Measurements from ENCODE around the gene RAPGEF1. TPM values are rescaled to one million over a fixed set of nuclear protein-coding genes. Genes with fewer than 3 reads are reported as not detected.
"Not testable (repeated sequence)": the region's sequence is repeated elsewhere in the genome, so short reads cannot be mapped to it uniquely, and the experiment has no call there.

The RAPGEF1 gene
- total and polyA plus RNA-seq, 3 donors from 2014 or later = 36.1 to 56.9 (median 55.8) TPM

DNA sequence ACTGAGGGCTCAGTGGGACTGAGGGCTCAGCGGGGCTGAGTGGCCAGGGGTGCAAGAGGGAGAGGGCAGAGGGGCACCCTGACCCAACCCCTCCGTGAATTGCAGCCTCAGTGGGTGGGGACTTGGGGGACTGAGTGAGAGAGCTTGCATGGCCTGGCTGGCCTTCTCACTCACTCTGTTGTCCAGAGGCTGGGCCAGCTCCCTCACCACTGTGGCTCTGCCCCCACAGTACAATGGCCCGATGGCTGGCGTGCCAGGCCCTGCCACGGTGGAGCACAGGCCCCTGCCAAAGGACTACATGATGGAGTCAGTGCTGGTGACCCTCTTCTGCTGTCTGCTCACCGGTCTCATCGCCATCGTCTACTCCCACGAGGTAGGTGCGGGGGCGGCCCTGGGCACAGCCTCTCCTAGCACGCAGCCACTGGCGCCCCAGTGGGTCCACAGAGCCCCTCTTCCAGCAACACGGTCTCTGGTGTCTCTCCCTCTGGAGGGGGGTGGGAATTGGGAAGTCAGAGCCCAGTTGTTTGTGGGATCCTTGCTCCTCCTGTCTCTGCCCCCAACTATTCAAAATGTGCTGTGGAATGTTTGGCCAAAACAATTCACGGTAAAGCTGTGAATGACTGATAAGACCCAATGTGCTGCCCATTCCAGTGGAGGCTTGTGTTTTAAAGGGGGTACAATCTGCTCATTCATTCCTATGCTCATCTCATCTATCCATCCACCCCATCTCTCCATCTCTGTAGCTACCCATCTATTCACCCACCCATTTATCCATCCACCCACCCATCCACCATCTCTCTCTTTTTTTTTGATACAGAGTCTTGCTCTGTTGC is 183.8 kb downstream of the RAPGEF1 start:
- H3K27me3 ChIP-seq = no peaks in the 10 kb centered on the region
- intact Hi-C loops (cut with DNase I; ENCODE audit: low total_unique reads) = no loop called here
- 75 to 79% methylated on average over 13 to 15 of the region's 15 CpGs for WGBS, 2 donors

GRCh38 chr9:131554843-131555351 is 185.0 kb downstream of the RAPGEF1 start:
- 35 to 75% methylated on average over 7 to 19 of the region's 54 CpGs for WGBS, 2 donors
- Histone ChIP-seq H3K27ac (no peak overlapping the region), H3K4me1 (no peaks in the 10 kb centered on the region), H3K36me3 (ENCODE audit: low read depth, missing control alignments) (no peaks in the 10 kb centered on the region), H3K9me3 (no peaks in the 10 kb centered on the region), H3K4me3 (peak overlapping the region in 1 of 2 donors; percentile 26), H3K27me3 (no peaks in the 10 kb centered on the region)
- intact Hi-C loops (cut with DNase I; ENCODE audit: low total_unique reads) = no loop called here
- TF ChIP-seq POLR2A (IDR thresholded peaks at IDR 0.05) (no peak), CTCF (IDR thresholded peaks at IDR 0.05) (no peak)
- DNase-seq = no peak

More for the DNA sequence above, 183.8 kb downstream of the RAPGEF1 start:
- Histone ChIP-seq H3K9me3 (no peaks in the 10 kb centered on the region), H3K27ac (no peak overlapping the region), H3K4me3 (no peak overlapping the region), H3K4me1 (no peaks in the 10 kb centered on the region), H3K36me3 (ENCODE audit: low read depth, missing control alignments) (no peaks in the 10 kb centered on the region)
- TF ChIP-seq CTCF (IDR thresholded peaks at IDR 0.05) = no peak
- TF ChIP-seq POLR2A (IDR thresholded peaks at IDR 0.05) = no peak
- no peak for DNase-seq

GRCh38 chr9:131554087-131554842 is 185.6 kb downstream of the RAPGEF1 start:
- intact Hi-C loops (cut with DNase I; ENCODE audit: low total_unique reads) = no loop called here
- Histone ChIP-seq H3K27me3 (no peaks in the 10 kb centered on the region), H3K27ac (no peak overlapping the region), H3K4me1 (no peaks in the 10 kb centered on the region), H3K36me3 (ENCODE audit: low read depth, missing control alignments) (no peaks in the 10 kb centered on the region), H3K4me3 (peak overlapping the region in 1 of 2 donors; percentile 26), H3K9me3 (no peaks in the 10 kb centered on the region)
- 46 to 62% methylated on average over 10 to 37 of the region's 60 CpGs for WGBS, 2 donors
- DNase-seq = no peak
- TF ChIP-seq POLR2A (IDR thresholded peaks at IDR 0.05) (no peak), CTCF (IDR thresholded peaks at IDR 0.05) (no peak)

- Histone ChIP-seq H3K4me3 (no peak overlapping the region), H3K27me3 (no peaks in the 10 kb centered on the region), H3K9me3 (no peaks in the 10 kb centered on the region), H3K4me1 (no peaks in the 10 kb centered on the region), H3K36me3 (ENCODE audit: low read depth, missing control alignments) (no peaks in the 10 kb centered on the region), H3K27ac (no peak overlapping the region)
- intact Hi-C loops (cut with DNase I; ENCODE audit: low total_unique reads) = no loop called here
- 78 to 95% methylated on average over 6 of the region's 6 CpGs for WGBS, 2 donors
- TF ChIP-seq CTCF (IDR thresholded peaks at IDR 0.05) (no peak), POLR2A (IDR thresholded peaks at IDR 0.05) (no peak)
- no peak for DNase-seq
Measured at GRCh38 chr9:131552030-131552429, 187.8 kb downstream of the RAPGEF1 start.

GRCh38 chr9:131550465-131550864 is 189.4 kb downstream of the RAPGEF1 start:
- H3K27ac ChIP-seq; intact Hi-C loops (cut with DNase I; ENCODE audit: low total_unique reads); H3K4me3 ChIP-seq; H3K36me3 ChIP-seq (ENCODE audit: low read depth, missing control alignments); H3K27me3 ChIP-seq; H3K4me1 ChIP-seq; H3K9me3 ChIP-seq: not testable (repeated sequence)
- DNase-seq = peak; percentile 32
- 24 to 49% methylated on average over 8 of the region's 8 CpGs for whole genome bisulfite sequencing, 2 donors

DNA sequence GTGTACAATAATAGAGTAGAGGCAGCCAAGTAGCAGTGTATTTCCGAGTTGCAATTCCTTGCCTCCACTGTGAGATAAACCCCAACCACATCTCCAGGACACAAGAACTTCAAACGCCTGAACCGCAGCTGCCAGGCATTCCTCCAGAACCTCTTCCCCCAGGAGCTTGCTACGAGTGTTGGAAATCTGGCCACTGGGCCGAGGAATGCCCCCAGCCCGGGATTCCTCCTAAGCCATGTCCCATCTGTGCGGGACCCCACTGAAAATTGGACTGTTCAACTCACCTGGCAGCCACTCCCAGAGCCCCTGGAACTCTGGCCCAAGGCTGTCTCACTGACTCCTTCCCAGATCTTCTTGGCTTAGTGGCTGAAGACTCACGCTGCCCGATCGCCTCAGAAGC is 190.7 kb downstream of the RAPGEF1 start:
- H3K27ac ChIP-seq; intact Hi-C loops (cut with DNase I; ENCODE audit: low total_unique reads); H3K4me3 ChIP-seq; DNase-seq; H3K27me3 ChIP-seq; H3K9me3 ChIP-seq; H3K36me3 ChIP-seq (ENCODE audit: low read depth, missing control alignments); H3K4me1 ChIP-seq: not testable (repeated sequence)
- 82 to 85% methylated on average over 10 of the region's 10 CpGs for WGBS, 2 donors

All from testis (tissue), 3 donors.